Activated naive CD8-positive, alpha-beta T cell treated with anti-CD3 and anti-CD28 coated beads for 36 hours (primary cell): Measurements from ENCODE around the gene GNAI2. TPM values are rescaled to one million over a fixed set of nuclear protein-coding genes. Genes with fewer than 3 reads are reported as not detected.
A peak's percentile ranks its signal among the peaks of the same experiment; 100 is the strongest.
"Not testable (repeated sequence)": the region's sequence is repeated elsewhere in the genome, so short reads cannot be mapped to it uniquely, and the experiment has no call there.

Experiments used
- DNase-seq: peaks from one replicate; pipeline ENCODE4 v3.0.0; 2021
- H3K27ac Mint-ChIP-seq: one replicate; pipeline ENCODE4 v1.8.0; 2022; ENCODE audit warnings: mild to moderate bottlenecking, moderate library complexity, mixed read lengths
- H3K27me3 Mint-ChIP-seq: one replicate; pipeline ENCODE4 v1.8.0; 2022; ENCODE audit warnings: mild to moderate bottlenecking, mixed read lengths
- H3K36me3 Mint-ChIP-seq: one replicate; pipeline ENCODE4 v1.8.0; 2021; ENCODE audit warnings: mild to moderate bottlenecking, mixed read lengths
- H3K4me1 Mint-ChIP-seq: one replicate; pipeline ENCODE4 v1.8.0; 2021; ENCODE audit warnings: mixed read lengths
- H3K4me3 Mint-ChIP-seq: one replicate; pipeline ENCODE4 v1.8.0; 2022; ENCODE audit warnings: mild to moderate bottlenecking, moderate library complexity, mixed read lengths
- H3K9me3 Mint-ChIP-seq: one replicate; pipeline ENCODE4 v1.8.0; 2022; ENCODE audit warnings: mixed read lengths
- total RNA-seq, 2 experiments: library from RNA; stranded (reverse); gene quantifications; one replicate each; pipeline ENCODE4 v1.2.3, GENCODE V29; 2021

GNAI2 gene
- total RNA-seq, 2 experiments from 2014 or later, result 211 to 217 TPM

- Mint-ChIP-seq H3K27ac (peak overlapping the region; percentile 95), H3K27me3 (no peaks in the 10 kb centered on the region), H3K4me1 (peaks cover 75% of the 10 kb centered on the region), H3K36me3 (peaks cover 12% of the 10 kb centered on the region), H3K4me3 (peak overlapping the region; percentile 68), H3K9me3 (no peaks in the 10 kb centered on the region)
- no peak for DNase-seq
Measured at GRCh38 chr3:50242381-50242770, 6.4 kb downstream of the GNAI2 start.

DNA sequence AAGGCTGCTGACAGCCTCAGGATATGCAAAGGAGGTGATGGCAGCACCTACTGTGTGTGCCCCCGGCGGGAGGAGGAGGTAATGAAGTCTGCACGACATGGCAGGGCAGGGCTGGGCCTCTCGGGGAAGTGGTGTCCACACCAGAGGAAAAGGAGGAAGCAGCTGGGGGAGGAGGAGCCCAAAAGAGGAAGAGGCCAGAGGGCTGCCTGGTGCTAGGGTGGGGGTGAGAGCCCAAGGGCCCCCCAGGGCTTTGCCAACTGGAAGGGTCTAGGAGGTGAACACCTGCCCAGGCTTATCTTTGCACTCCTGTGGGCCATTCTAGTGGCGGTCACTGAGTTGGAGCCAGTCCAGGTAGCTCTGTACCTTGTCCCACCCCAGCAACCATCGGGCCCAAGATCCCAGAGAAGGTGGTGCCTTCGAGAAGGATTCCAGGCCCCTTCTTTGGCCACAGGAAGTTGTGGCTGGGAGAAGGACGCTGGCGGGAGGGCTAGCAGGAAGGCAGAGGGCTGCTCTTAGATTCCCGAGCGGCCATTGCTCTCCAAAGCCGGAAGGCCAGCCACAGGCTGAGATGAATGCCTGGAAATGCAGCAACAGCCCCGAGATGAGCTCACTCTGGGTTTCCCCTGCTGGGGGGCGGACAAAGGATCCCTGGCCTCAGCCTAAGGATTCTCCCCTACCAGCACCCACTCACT lies 7.0 kb downstream of the GNAI2 start:
- Mint-ChIP-seq H3K4me3 (peak overlapping the region; percentile 68), H3K27ac (peak overlapping the region; percentile 95), H3K9me3 (no peaks in the 10 kb centered on the region), H3K4me1 (peaks cover 76% of the 10 kb centered on the region), H3K27me3 (no peaks in the 10 kb centered on the region), H3K36me3 (peaks cover 6% of the 10 kb centered on the region)
- peak; percentile 55 for DNase-seq

- Mint-ChIP-seq H3K27me3 (no peaks in the 10 kb centered on the region), H3K4me1 (peaks cover 76% of the 10 kb centered on the region), H3K27ac (peak overlapping the region; percentile 95), H3K36me3 (peaks cover 5% of the 10 kb centered on the region), H3K9me3 (no peaks in the 10 kb centered on the region), H3K4me3 (no peak overlapping the region)
- no peak for DNase-seq
Measured at GRCh38 chr3:50243543-50243895, 7.5 kb downstream of the GNAI2 start.

GRCh38 chr3:50244813-50245212 lies 8.8 kb downstream of the GNAI2 start:
- Mint-ChIP-seq H3K4me1 (peaks cover 66% of the 10 kb centered on the region), H3K27ac (peak overlapping the region; percentile 90)
- not testable (repeated sequence) for H3K4me3 Mint-ChIP-seq, H3K9me3 Mint-ChIP-seq, H3K36me3 Mint-ChIP-seq, DNase-seq, H3K27me3 Mint-ChIP-seq

DNA sequence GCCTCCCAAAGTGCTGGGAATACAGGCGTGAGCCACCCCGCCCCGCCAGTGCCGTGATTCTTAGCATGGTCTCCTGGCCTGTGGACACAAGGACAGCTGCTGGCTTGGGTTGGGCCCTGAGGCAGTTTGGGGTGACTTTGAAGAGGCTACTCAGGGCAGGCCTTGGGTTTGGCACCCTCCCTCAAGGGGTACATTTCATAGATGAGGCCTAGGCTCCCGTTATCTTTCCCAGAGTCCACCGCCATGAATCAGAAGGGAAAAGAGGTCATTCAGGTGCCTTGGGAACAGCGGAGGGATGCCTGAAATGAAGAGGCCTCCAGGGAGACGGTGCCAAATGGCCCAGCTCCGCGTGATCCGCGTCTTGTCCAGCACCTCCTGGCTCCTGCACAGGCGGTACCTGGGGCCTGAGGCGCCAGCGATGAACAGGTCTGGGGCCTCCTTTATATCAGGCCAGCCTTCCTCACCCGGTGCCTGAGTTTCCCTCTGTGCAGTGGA lies 9.3 kb downstream of the GNAI2 start:
- peak overlapping the region; percentile 71 for H3K4me3 Mint-ChIP-seq
- DNase-seq, result peak; percentile 18
- H3K27me3 Mint-ChIP-seq, result no peaks in the 10 kb centered on the region
- peak overlapping the region; percentile 90 for H3K27ac Mint-ChIP-seq
- no peaks in the 10 kb centered on the region for H3K36me3 Mint-ChIP-seq
- no peaks in the 10 kb centered on the region for H3K9me3 Mint-ChIP-seq
- H3K4me1 Mint-ChIP-seq, result peaks cover 66% of the 10 kb centered on the region

DNA sequence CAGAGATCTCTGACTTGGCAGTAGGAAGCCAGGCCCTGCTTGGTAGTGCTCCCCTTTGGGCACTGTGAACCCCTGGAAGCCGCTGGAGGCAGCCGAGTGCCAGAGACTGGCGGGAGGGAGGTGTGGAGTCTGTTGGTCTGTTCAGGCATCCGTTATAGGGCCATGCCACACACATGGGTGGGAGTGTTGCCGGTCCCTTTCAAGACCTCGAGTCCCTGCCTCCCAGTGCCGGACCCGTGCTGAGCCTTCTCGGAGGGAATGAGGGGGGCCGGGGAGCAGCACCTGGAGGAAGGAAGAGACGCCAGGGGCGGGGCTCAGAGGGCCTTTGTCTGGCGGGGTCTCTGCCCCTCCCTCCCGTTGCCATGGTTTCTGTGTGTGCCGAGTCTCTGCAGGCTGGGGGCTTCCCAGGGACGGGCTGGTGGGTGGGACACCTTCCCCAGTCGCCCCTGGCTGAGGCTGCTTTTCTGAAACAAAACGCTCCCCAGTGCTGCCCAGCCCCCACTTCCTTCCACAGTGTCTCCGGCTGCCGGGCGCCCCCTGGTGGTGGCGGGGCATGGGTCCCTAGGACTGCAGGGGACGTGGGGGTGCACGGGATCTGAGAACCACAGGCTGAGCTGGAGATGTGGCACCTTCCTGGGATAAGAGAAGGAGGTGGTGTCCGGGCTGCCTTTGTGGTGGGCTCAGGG lies 10.0 kb downstream of the GNAI2 start:
- peak; percentile 96 for DNase-seq
- no peaks in the 10 kb centered on the region for H3K9me3 Mint-ChIP-seq
- H3K4me1 Mint-ChIP-seq, result peaks cover 66% of the 10 kb centered on the region
- H3K27ac Mint-ChIP-seq, result peak overlapping the region; percentile 90
- H3K27me3 Mint-ChIP-seq, result no peaks in the 10 kb centered on the region
- peak overlapping the region; percentile 71 for H3K4me3 Mint-ChIP-seq
- peaks cover under 1% of the 10 kb centered on the region for H3K36me3 Mint-ChIP-seq

GRCh38 chr3:50246517-50246954 lies 10.5 kb downstream of the GNAI2 start:
- Mint-ChIP-seq H3K27me3 (no peaks in the 10 kb centered on the region), H3K36me3 (peaks cover 2% of the 10 kb centered on the region), H3K9me3 (no peaks in the 10 kb centered on the region), H3K4me3 (peak overlapping the region; percentile 71), H3K4me1 (peaks cover 67% of the 10 kb centered on the region), H3K27ac (peak overlapping the region; percentile 90)
- peak; percentile 89 for DNase-seq

DNA sequence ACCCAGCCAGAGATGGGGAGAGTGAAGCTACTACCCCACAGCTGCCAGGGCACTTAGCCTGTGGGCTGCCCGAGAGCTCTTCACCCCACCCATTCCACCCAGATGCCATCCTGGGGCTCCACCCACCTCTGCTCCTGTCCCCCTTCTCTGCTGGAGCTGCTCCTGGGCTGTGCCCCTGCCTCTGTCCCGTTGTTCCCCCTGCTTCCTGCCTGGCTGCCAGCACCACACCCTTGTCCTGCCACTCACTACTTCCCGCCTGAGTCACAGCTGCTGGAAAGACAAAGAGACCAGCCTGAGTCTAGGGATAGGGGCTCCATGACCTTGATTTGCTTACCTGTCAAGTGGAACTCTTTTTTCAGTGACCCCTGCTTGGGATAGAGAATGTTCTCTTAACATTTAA lies 12.4 kb downstream of the GNAI2 start:
- H3K36me3 Mint-ChIP-seq, result peaks cover 2% of the 10 kb centered on the region
- H3K9me3 Mint-ChIP-seq, result no peaks in the 10 kb centered on the region
- peaks cover 50% of the 10 kb centered on the region for H3K4me1 Mint-ChIP-seq
- H3K4me3 Mint-ChIP-seq, result no peak overlapping the region
- DNase-seq, result no peak
- peak overlapping the region; percentile 78 for H3K27ac Mint-ChIP-seq
- H3K27me3 Mint-ChIP-seq, result no peaks in the 10 kb centered on the region

DNA sequence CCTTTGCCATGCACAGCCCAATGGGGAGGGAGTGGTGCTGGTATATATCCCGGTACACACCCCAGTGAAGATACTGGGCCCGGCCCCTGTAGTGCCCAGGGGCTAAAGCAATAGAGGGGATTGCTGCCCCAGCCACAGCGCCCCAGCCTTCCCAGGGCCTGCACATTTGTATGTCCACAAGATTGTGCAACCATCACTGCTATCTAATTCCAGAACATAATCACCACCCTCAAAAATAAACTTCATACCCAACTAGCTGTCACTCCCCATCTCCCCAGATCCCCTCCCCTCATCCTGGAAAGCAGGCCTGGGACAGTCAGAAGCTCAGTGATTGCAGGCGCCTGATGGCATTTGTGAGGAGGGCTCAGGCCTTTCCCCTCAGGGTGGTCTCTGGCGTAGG lies 13.5 kb downstream of the GNAI2 start:
- no peak overlapping the region for H3K4me3 Mint-ChIP-seq
- peaks cover 47% of the 10 kb centered on the region for H3K4me1 Mint-ChIP-seq
- no peaks in the 10 kb centered on the region for H3K9me3 Mint-ChIP-seq
- no peak for DNase-seq
- no peak overlapping the region for H3K27ac Mint-ChIP-seq
- H3K36me3 Mint-ChIP-seq, result peaks cover 4% of the 10 kb centered on the region
- no peaks in the 10 kb centered on the region for H3K27me3 Mint-ChIP-seq

- H3K4me1 Mint-ChIP-seq, result peaks cover 38% of the 10 kb centered on the region
- H3K9me3 Mint-ChIP-seq, result no peaks in the 10 kb centered on the region
- H3K27ac Mint-ChIP-seq, result peak overlapping the region; percentile 46
- no peak overlapping the region for H3K4me3 Mint-ChIP-seq
- H3K36me3 Mint-ChIP-seq, result peaks cover 4% of the 10 kb centered on the region
- DNase-seq, result no peak
- H3K27me3 Mint-ChIP-seq, result no peaks in the 10 kb centered on the region
Measured at GRCh38 chr3:50250514-50250913, 14.5 kb downstream of the GNAI2 start.

DNA sequence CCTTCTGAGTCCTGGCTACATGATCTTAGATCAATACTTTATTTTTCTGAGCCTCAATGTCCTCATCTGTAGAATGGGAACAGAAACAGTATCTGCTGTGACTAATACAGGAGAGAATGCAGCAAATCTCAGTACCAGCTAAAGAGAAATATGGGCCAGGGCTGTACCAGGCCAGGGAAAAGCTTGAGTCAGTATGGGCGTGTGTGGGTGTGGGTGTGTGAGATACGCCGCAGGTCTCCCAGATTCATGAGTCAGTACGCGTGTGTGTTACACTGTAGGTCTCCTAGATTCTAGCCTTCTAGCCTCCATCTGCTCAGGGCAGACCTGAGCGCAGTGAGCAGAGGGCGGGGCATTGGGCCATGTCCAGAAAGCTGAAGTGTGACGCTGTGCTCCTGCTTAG lies 15.2 kb downstream of the GNAI2 start:
- H3K9me3 Mint-ChIP-seq, result no peaks in the 10 kb centered on the region
- peaks cover 34% of the 10 kb centered on the region for H3K4me1 Mint-ChIP-seq
- H3K27me3 Mint-ChIP-seq, result no peaks in the 10 kb centered on the region
- H3K36me3 Mint-ChIP-seq, result peaks cover 4% of the 10 kb centered on the region
- DNase-seq, result peak; percentile 23
- peak overlapping the region; percentile 77 for H3K27ac Mint-ChIP-seq
- H3K4me3 Mint-ChIP-seq, result no peak overlapping the region

DNA sequence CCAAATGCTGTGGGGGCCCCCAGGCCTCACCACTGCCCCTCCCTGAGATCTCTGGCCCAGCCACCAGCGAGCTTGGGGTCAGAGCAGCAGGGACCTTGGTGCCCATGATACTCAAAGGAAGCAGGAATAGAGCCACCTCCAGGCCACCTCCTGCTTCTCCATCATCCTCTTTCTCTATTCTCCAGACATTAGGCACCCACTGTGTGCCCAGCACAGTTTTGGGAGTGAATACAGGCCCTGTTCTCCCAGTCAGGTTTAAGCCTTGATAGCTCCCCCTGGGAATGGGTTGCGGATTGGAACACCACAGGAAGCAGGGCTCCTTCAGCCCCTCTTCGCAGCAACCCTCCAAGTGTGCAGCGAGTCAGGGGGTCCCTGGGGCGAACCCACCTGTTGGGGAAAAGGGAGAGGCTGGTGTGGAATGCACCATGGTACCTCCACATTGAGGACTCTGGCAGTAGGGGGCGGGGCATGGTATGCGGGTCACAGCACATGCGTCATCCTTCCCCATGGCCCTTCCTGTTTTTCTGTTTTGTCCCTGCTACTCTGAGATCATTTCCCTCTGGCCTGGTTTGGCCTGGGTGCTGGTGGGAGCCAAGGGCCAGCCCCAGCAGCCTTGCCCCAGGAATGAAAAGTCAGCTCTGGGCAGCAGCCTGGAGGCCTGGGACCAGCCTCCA lies 18.7 kb downstream of the GNAI2 start:
- H3K27ac Mint-ChIP-seq, result no peak overlapping the region
- no peaks in the 10 kb centered on the region for H3K9me3 Mint-ChIP-seq
- H3K27me3 Mint-ChIP-seq, result no peaks in the 10 kb centered on the region
- peaks cover 20% of the 10 kb centered on the region for H3K36me3 Mint-ChIP-seq
- no peak overlapping the region for H3K4me3 Mint-ChIP-seq
- no peak for DNase-seq
- peaks cover 20% of the 10 kb centered on the region for H3K4me1 Mint-ChIP-seq

DNA sequence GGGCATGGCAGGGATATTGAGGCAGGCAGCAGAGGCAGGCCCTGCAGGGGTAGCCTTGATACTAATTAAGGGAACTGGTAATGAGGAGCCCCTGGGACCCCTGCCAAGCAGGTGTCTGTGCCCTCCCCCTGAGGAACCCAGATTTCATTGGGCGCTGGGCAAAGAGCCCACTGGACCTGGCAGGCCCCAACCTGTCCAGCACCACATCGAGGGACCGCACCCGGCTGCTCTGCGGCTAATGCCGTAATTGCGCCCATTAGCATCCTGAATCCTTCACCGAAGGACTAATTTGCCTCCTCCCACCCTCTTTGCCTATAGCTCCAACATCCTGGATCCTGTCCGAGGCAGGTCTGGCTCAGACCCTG lies 19.2 kb downstream of the GNAI2 start:
- Mint-ChIP-seq H3K27me3 (no peaks in the 10 kb centered on the region), H3K27ac (no peak overlapping the region), H3K9me3 (no peaks in the 10 kb centered on the region), H3K4me1 (peaks cover 18% of the 10 kb centered on the region), H3K36me3 (peaks cover 20% of the 10 kb centered on the region), H3K4me3 (no peak overlapping the region)
- DNase-seq, result no peak

DNA sequence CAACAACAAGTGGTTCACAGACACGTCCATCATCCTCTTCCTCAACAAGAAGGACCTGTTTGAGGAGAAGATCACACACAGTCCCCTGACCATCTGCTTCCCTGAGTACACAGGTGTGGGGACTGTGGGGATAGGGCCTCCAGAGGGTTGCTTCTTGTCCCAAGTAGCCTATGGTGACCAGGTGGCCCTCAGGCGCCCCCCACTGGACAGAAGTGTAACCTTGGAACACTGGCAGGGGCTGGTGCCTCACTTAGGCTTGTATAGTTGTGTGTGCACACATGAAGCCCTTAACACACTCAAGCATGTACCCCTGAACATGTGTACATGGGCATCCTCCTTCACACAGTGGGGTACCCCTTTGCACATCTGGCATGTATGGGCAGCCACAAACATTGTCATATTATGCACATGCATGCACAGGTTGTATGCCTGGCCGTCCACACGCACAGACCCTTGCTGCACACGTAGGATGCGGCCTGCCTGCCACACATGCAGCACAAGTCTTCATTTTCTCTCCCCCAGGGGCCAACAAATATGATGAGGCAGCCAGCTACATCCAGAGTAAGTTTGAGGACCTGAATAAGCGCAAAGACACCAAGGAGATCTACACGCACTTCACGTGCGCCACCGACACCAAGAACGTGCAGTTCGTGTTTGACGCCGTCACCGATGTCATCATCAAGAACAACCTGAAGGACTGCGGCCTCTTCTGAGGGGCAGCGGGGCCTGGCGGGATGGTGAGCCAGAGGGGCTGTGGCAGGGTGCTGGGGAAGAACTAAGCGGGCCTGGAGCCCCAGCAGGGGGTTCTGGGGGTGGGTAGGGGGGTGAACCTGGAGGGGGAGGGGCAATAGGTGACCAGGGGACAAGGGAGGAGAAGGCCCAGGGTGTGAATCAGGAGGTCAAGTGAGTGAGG lies 21.2 kb downstream of the GNAI2 start:
- H3K27me3 Mint-ChIP-seq, result no peaks in the 10 kb centered on the region
- no peaks in the 10 kb centered on the region for H3K9me3 Mint-ChIP-seq
- H3K36me3 Mint-ChIP-seq, result peaks cover 18% of the 10 kb centered on the region
- peak; percentile 37 for DNase-seq
- H3K27ac Mint-ChIP-seq, result no peak overlapping the region
- H3K4me1 Mint-ChIP-seq, result peaks cover 7% of the 10 kb centered on the region
- no peak overlapping the region for H3K4me3 Mint-ChIP-seq
